Left lobe of liver (tissue), 2 donors: ENCODE measurements around the gene SUN1. TPM values are rescaled to one million over a fixed set of nuclear protein-coding genes. Genes with fewer than 3 reads are reported as not detected.
"Not testable (repeated sequence)": the region's sequence is repeated elsewhere in the genome, so short reads cannot be mapped to it uniquely, and the experiment has no call there.

Experiments used
- ATAC-seq: fragments of 200-7000 bp; cut with Tn5 transposase; one replicate; pipeline ENCODE4 v1.9.1; 2020; ENCODE audit warnings: mild to moderate bottlenecking, moderate library complexity
- DNase-seq: peaks from one replicate; pipeline ENCODE4 v3.0.0-alpha.2; 2020; ENCODE audit warnings: low spot score
- total RNA-seq: library from RNA; stranded (reverse); gene quantifications from one replicate; pipeline ENCODE4 v1.2.1, GENCODE V29; 2021
- donor health status: DM: no; HTN: no; CAD: no; lungs with moderate emphysema.
- donor health status: DM: no; HTN: yes; CAD: no.

The SUN1 gene
- total RNA-seq, 1 donor from 2014 or later: 41.5 TPM

DNA sequence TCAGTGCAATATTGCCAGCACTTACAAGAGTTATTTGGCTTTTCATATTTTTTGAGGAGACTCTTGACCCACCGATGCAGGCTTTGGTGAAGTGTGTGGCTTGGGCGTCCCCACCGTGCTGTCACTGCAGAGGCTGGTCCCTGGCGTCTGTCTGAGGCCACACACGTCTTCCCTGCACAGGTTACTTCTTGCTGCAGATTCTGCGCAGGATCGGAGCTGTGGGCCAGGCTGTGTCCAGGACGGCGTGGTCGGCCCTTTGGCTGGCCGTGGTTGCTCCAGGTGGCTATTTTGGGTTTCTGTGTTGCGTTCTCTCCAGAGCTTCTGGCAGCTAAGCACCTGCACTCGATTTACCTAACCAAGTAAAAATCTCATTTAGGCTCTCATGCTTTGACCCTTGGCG, 18.9 kb downstream of the SUN1 start:
- ATAC-seq (no peak), DNase-seq (no peak)

DNA sequence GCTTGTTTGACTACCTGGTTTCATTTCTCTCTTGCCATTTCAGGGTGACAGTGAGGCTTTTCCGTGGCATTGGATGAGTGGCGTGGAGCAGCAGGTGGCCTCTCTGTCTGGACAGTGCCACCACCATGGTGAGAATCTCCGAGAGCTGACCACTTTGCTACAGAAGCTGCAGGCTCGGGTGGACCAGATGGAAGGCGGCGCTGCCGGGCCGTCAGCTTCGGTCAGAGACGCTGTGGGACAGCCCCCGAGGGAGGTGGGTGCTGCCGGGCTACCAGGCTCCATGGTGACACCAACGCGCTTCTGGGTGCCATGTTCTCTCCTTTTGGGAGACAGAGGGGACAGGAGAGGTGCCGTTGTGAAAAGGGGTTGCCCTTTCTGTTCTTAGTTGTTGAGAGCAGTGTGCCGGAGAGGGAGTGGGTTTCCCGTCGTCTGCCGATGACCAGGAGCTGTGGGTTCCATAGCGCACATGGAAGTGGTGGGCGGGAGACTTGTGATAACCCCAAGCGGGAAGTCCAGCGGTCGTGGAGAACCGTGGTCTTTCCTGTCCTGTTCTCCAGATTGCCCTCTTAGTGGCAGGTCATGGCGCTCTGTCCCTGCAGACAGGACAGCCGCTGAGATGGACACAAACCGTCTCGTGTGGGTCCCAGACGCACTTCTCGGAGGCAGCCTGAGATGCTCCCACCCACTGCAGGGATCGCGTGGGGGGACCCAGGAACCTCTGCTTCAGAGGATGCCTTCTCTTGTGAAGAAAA, 21.3 kb downstream of the SUN1 start:
- ATAC-seq (no peak), DNase-seq (no peak)

DNA sequence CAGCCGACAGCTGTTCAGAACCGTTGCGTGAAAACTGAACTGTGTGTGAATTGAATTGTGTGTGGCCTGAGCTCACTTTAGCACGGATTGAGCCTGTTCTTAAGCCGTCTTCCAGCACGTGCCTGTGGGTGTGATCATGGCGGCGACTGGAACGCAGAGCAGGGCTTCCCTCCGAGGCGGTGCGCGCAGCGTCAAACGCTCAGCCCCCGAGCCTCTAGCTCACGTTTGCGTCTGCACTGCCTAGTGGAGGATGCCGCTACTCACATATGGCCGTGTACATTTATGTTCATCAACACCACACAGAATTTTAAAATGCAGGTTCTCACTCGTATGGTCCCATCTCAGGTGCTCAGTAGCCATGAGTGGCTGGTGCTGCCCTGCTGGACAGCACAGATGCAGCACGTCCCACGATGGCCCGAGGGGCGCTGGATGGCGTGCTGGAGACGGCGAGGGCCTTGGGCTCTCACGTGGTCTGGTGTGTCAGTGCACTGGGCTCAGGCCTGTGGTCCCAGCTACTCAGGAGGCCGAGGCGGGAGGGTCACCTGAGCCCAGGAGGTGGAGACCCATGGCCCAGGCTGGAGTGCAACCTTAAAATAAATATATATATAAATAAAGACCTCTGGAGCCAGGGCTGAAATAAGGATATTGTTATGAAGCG, 22.0 kb downstream of the SUN1 start:
- ATAC-seq (no peak), DNase-seq (no peak)

DNA sequence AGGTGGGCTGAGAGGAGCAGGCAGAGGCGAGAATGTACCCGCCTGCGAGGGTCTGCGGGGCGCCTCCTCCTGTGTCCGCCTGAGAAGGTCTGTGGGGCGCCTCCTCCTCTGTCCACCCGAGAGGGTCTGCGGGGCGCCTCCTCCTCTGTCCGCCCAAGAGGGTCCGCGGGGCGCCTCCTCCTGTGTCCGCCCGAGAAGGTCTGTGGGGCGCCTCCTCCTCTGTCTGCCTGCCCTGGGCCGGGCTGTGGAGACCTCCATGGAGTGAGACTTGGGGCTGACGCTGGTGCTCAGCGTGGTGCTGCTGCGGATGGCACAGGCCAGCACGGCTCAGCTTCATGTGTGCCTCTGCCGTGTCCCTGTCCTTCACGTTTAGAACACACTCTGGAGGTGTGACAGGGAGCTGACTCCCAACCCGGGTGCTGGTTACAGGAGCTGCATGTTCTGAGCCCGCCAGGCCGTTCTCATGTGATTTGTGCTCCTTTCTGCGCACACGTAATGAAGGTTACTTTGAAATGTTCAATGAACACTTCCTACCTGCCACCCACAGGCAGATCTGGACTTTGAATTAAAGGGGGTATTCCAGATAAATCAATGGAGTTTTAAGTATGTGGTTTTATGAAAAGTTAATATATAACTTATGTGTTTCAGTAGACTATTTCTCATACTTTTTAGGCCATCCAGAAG, 23.6 kb downstream of the SUN1 start:
- DNase-seq: peak; percentile 83

DNA sequence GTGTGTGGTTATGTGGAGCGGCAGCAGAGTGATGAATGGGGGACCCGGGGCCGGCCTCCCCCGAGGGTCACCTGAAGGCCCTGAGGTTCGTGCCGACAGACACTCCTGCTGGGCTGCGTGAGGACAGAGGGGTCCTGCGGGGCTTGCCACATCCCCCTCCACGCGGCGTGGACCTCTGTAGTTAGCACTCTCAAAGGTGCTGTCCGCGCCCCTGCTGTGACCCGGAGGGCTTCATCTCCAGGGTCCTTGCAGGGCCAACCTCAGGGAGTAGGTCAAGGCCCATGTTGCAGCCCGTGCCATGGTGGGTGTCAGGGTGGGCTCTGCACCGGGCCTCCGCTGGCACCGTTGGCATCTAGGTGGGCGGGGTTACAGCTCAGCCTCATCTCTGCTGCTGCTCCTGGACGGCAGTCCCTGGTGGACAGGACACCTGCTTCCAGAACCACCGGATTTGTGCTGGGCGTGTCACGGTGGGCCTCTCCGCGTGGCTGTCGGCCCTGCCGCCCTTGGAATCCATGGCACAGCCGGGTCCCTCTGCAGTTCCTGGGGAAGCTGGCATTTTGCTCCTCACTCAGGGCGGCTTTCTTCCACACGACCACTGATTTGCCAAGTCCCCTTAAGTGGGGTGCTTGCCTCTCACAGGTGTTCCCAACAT, 24.3 kb downstream of the SUN1 start:
- ATAC-seq (peak; percentile 21), DNase-seq (no peak)

More for the DNA sequence above, 23.6 kb downstream of the SUN1 start:
- ATAC-seq: peak; percentile 77

DNA sequence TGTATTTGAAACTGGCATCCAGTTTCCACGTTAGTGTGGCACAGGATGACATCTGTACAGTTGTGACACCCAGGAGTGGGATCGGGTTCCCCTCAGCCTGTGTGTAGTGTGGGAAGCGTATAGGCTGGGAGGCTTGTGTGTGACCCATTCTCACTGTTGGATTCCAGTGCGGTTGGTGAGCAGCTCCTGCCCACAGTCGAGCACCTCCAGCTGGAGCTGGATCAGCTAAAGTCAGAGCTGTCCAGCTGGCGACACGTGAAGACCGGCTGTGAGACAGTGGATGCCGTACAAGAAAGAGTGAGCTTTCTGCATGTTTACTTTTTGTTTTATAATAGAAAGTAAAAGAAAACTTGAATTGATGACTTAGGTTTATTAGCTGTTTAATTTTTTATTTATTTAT, 25.4 kb downstream of the SUN1 start:
- no peak for DNase-seq
- ATAC-seq: peak; percentile 58

DNA sequence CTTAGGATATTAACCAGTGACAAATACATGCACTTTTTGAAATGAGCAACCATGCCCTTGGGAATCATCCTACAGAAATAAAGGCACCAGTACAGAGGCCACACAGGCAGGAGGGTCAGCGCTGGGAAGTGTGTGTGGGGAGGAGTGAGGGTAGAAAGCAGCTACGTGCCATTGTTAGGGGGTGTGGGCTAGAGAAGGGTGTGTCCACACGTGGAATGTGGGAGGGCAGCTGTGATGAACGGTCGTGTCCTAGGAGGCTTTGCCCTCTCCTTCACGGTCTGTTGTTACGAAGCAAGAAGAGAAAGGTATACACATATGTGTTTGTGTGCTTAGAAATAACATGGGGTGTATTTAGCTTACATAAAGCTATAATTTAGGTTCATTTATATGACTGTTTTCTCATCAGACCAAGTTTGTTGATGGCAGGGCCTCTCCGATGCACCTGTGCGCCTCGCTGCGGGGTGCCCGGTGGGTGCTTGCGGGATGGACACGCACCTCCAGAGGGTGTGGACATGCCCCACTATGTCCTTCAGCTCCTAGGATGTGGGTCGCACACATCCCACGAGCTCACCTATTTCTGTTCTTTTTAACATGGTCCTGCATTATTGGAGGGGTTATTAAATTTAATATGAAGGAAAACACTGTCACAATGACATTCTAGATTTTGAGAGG, 27.2 kb downstream of the SUN1 start:
- DNase-seq (no peak), ATAC-seq (no peak)

DNA sequence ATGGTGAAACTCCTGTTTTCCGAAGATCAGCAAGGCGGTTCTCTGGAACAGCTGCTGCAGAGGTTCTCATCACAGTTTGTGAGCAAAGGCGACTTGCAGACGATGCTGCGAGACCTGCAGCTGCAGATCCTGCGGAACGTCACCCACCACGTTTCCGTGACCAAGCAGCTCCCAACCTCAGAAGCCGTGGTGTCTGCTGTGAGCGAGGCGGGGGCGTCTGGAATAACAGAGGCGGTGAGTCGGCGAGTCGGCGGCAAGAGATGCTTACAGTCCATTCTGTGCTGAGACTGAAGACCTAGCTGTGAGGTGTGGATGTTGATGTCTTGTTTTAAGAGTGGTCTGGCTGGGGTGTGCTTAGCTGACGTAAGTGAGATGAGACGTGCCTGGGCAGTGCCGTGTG, 27.9 kb downstream of the SUN1 start:
- ATAC-seq: no peak
- DNase-seq: no peak

DNA sequence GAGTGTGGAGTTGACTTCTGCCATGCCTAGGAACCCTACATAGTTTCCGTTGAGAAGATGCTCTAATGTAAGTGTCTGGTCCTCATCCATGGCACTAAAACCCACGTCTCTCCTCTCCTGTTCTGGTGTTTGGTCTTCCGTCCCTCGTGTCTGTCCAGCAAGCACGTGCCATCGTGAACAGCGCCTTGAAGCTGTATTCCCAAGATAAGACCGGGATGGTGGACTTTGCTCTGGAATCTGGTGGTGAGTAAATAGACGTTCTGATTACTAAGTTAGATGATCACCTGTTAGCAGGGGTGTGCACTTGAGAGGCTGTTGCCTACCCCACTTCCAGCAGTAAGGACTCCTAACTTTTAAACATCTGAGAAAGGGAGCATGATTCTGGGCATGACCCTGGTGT, 28.9 kb downstream of the SUN1 start:
- peak; percentile 27 for ATAC-seq
- DNase-seq: no peak

DNA sequence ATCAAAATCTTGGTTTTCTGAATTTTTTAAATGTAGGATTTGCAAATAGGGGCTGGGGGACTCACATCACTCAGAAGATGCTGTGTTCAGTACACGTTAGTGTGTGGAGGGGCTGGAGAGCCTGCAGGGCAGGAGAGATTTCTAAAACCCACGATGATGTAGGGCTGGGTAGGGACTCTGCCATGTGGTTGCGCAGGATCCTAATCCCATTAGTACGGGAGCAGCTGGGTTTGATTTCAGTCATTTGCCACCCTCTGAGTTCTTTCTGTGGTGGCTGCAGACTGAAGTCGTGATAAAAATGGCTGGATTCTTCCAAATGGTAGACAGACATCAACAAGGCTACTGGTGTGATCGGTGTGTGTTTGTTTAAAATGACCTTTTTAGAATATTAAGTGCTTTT, 29.9 kb downstream of the SUN1 start:
- ATAC-seq: no peak
- no peak for DNase-seq

DNA sequence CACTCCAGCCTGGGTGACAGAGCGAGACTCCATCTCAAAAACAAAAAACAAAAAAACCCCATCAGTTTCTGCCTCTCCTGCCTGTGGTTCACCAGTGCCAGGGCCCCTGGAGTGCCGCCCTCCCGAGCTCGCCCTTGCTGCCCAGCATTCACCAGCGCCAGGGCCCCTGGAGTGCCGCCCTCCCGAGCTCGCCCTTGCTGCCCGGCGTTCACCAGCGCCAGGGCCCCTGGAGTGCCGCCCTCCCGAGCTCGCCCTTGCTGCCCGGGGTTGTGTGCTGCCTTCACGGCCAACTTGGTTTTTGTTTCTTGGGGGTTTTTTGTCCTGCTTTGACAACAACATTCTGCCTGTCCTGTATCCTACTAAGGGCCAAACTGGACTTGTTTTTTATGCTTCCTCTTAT, 30.8 kb downstream of the SUN1 start:
- ATAC-seq (no peak), DNase-seq (no peak)

DNA sequence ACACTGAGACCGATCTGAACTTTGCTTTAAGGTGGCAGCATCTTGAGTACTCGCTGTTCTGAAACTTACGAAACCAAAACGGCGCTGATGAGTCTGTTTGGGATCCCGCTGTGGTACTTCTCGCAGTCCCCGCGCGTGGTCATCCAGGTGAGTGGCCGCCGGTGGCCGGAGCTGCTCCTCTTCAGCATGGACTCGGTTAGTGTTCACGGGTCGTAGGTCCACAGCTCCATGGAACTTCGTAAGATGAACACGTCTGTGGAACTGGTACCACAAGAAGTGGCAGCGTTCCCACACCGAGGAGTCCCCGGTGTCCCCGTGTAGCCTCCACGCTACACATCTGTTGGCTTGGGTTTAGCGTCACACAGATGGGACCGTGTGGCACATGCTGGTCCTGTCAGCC, 33.6 kb downstream of the SUN1 start:
- ATAC-seq: no peak
- no peak for DNase-seq

DNA sequence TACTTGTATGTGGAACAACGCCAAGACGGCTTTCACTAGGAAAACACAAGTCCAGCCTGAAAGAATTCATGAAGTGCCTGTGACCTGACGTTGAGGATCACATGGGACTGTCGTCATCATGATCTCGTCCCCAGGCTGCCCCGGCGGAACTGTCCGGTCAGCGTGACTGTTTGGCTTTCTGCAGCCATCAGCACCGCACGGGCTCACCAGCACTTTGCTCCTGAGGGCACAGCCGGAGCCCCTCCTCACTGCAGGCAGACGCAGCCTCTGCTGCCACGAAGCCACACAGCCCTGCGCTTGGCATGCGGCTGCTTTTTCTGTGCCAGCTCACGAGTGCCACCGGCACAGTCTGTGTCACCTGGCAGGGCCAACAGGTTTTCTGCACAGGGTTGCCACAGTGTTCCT, 34.7 kb downstream of the SUN1 start:
- DNase-seq (peak; percentile 97), ATAC-seq (peak; percentile 92)

DNA sequence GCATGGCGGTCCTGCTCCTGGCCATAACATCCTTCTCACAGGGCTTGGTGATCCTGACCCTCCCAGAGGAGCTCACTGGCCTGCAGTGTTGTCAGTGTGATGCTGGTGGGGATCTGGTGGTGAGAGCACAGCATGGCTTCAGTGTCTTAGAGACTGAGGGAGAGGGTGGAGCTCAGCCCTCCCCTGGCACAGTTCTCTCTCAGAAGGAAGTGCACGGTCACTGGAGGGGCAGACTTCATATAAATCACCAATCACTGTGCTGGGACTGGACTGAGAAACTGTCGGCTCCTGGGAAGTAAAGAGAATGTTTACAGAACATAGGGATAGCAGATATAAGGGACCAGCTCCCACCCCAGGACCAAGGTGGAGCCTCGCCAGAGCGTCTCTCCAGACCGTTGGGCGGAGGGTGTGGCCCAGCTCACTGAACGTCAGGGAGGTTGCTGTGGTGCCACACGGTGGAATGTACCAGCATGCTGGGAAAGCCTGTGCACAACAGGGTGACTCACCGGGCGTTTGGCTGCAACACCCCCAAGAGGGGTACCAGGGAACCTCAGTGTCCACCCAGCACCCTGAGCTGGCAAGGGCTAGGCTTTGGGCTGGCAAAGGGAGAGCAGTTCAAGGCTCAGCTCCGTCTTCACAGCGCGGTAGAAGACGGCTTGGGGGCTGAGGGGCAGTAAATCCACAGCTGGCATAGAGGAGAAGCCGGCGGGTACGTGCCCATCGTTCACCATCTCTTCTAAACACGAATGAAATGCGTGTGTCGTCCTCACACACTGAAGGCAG, 35.3 kb downstream of the SUN1 start:
- no peak for DNase-seq
- ATAC-seq: peak; percentile 17

DNA sequence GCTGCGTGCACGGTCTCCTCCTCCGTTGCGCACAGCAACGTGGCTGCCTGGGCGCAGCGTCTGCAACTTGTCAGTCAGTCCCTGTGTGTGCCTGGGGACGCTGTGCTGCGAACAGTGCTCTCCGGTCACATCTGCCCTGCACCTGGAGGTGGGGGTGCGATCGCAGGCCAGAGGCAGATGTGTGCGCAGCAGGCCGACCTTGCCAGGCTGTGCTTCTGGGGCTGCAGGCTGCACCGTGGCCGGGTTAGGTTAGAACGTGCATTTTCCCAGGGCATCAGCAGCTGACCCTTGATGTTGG, 35.9 kb downstream of the SUN1 start:
- DNase-seq: no peak

DNA sequence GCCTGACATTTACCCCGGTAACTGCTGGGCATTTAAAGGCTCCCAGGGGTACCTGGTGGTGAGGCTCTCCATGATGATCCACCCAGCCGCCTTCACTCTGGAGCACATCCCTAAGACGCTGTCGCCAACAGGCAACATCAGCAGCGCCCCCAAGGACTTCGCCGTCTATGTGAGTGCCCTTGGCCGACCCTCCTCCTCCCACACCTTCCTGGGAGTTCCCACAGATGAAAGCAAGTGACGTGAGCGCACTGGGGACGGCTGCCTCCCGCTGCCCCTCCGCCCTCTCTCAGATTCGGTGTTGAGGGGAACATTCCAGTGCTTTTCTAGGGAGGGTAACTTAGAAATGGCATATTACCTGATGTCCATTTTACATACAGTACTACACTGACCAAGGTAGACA, 37.1 kb downstream of the SUN1 start:
- DNase-seq (no peak), ATAC-seq (no peak)

More for the DNA sequence above, 35.9 kb downstream of the SUN1 start:
- no peak for ATAC-seq

DNA sequence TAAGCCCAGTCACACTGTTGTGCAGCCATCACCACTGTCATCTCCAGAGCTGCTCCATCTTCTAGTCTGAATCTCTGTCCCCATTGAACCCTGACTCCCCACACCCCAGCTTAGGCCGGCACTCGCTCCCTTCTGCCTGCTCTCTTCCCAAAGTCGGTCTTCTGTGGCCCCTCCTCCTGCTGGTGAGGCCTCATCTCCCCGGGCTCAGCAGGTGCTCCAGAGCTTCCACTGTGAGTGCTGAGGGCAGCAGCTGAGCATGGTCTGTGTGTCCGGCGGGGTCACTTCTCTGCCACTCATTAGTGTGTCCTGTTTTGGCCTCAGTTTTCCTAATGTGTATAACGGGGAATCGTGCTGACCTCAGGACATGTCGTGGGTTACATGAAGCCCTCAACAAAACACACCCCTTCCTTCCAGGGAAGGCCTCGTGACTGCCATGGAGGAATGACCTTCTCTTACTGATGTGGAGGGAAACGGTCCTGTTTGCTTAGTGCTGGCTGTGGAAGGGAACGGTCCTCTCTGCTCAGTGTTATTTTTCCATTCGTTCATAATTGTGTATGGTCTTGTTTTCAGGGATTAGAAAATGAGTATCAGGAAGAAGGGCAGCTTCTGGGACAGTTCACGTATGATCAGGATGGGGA, 39.7 kb downstream of the SUN1 start:
- DNase-seq (no peak), ATAC-seq (no peak)

DNA sequence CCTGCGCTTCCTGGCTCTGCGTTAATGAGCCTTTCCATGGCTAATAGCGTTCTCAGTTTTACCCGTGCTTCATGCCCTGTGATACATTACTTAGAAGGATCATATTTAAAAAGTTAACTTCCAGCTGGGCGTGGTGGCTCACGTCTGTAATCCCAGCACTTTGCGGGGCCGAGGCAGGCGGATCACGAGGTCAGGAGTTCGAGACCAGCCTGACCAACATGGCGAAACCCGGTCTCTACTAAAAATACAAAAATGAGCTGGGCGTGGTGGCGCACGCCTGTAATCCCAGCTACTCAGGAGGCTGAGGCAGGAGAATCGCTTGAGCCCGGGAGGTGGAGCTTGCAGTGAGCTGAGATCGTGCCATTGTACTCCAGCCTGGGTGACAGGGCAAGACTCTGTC, 40.4 kb downstream of the SUN1 start:
- DNase-seq, ATAC-seq: not testable (repeated sequence)

DNA sequence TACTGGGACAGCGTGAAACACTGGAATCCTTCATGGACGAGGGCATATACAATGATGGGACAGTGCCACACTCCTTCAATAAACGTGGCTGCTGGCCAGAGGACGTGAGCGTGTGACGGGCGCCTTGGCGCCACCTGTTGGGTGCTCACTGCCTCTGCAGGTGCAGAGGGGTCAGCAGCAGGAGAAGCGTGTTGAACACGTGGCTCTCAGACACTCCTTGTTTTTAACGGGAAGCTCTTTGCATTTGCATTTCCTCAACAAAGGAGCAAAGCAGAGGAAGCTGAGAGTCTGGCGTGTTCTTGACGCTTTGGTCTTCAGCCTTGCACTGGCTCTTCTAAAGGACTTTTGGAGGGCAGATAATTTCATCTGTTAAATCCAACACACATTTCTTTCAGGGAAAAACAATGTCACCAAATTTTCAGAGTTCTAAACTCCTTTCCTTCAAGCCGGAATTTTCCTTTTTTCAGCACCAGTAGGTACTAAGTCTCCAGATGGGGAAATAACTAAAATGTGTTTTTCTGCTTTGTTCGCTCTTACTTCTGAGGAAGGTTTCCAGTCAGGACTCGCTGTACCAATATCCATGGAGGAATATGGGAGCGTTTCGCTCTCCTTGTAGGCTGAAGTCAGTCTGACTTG, 41.2 kb downstream of the SUN1 start:
- DNase-seq: peak; percentile 88
- peak; percentile 67 for ATAC-seq
